SU-DHL-6 (cell line): ENCODE measurements around the gene TTC12.

Experiments used
- CTCF ChIP-seq: fragments of 200-600 bp; sonication (generic); IDR thresholded peaks from one replicate; pipeline ENCODE4 v1.5.1; 2017; ENCODE audit warnings: antibody characterized with exemption, mild to moderate bottlenecking, low read length, moderate library complexity; ENCODE audit not compliant: insufficient read depth, poor library complexity, severe bottlenecking
- EZH2phosphoT487 ChIP-seq: fragments of 200-600 bp; sonication (generic), shearing (Covaris generic); conservative IDR thresholded peaks from 2 replicates; pipeline ENCODE4 v1.6.1; 2018; ENCODE audit warnings: mild to moderate bottlenecking, antibody characterized with exemption, low read length, moderate library complexity, mixed read lengths

GRCh38 chr11:113278481-113278880 lies 35.9 kb upstream of the TTC12 start:
- TF ChIP-seq CTCF (no peak), EZH2phosphoT487 (no peak)
